Memory B cell (primary cell): Measurements from ENCODE around the gene KRT34.

Experiments used
- ATAC-seq: fragments of 150-1000 bp; cut with Tn5 transposase; 2 replicates; pipeline ENCODE4 v1.10.0; 2021; ENCODE audit warnings: low read depth, mild to moderate bottlenecking, moderate library complexity
- DNase-seq, 2 donors: peaks; one replicate each; pipeline ENCODE4 v3.0.0; 2022; ENCODE audit warnings: low spot score in 2 of 2
- H3K27ac Mint-ChIP-seq: one replicate; pipeline ENCODE4 v1.8.0; 2022; ENCODE audit warnings: mild to moderate bottlenecking, moderate library complexity, mixed read lengths
- H3K27me3 Mint-ChIP-seq: one replicate; pipeline ENCODE4 v1.8.0; 2022; ENCODE audit warnings: mixed read lengths
- H3K36me3 Mint-ChIP-seq: one replicate; pipeline ENCODE4 v1.8.0; 2022; ENCODE audit warnings: mild to moderate bottlenecking, mixed read lengths
- H3K4me1 Mint-ChIP-seq: one replicate; pipeline ENCODE4 v1.8.0; 2022; ENCODE audit warnings: mixed read lengths
- H3K4me3 Mint-ChIP-seq: one replicate; pipeline ENCODE4 v1.8.0; 2022; ENCODE audit warnings: mild to moderate bottlenecking, moderate library complexity, mixed read lengths
- H3K9me3 Mint-ChIP-seq: one replicate; pipeline ENCODE4 v1.8.0; 2022; ENCODE audit warnings: mixed read lengths

Gene KRT34

DNA sequence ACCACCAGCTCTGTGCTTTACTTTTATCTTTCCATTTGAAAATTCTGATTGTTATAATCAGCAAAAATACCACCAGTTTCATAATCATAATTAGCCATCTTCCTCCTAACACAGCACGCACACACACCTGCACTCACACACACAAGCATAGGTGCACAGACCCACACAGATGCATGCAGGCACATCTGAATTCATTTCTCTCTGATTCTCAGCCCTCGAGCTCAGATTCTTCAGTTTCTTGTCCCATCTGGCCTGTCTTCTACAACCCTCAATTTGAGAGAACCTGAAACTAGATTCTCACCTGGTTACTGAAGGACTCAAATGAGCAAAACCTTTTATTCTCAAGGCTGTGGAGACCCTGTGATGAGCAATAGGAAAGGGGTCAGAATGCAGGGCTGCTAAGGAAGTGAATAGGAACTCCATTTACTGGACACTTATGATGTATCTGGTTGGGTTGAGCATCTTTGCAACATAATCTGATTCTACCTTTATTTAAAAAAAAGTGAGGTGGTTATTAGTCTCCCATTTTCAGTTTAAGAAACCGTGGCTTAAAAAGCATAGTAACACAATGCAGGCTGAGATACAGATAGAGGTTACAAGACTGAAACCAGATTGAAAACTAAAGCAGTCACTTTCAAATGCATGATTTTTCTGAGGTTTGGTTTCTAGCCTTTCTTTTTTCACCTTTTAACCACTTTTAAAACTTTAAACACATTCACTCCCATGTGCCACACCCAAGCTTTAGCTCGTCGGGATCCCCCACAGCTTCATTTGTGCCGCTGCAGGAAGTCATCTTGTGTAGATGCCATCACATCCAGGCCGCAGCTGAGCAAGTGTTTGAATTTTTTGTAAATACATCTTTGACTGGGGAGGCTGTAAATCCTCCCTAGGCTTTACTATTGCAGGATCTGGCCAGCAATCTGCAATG is 40.9 kb downstream of the KRT34 start:
- ATAC-seq (no peak), DNase-seq (no peak)
- H3K4me3 Mint-ChIP-seq, result no peak overlapping the region
- H3K9me3 Mint-ChIP-seq, result peaks cover 9% of the 10 kb centered on the region
- H3K36me3 Mint-ChIP-seq, result peaks cover 5% of the 10 kb centered on the region
- H3K4me1 Mint-ChIP-seq, result peaks cover 16% of the 10 kb centered on the region
- no peak overlapping the region for H3K27ac Mint-ChIP-seq
- H3K27me3 Mint-ChIP-seq, result peaks cover 2% of the 10 kb centered on the region

DNA sequence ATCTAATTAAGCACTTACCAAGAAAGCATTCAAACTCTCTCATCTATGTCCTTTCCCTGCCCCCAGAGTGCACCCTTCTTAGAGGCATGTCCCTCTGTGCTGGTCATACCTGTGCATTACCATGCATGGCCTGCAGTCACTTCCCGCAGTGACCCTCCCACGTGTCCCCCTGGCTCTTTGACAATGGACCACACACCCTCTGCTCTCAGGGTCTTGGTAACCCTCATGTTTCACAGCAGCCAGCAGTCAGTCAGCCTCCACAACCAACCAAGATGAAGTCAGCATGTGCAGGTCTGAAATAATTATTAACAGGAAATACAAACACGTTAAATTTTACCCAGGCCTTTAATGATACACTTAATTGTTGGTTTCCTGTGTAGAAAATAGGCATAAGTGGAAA is 41.6 kb downstream of the KRT34 start:
- peaks cover 9% of the 10 kb centered on the region for H3K9me3 Mint-ChIP-seq
- H3K36me3 Mint-ChIP-seq, result peaks cover 5% of the 10 kb centered on the region
- ATAC-seq (no peak), DNase-seq (no peak)
- H3K27me3 Mint-ChIP-seq, result peaks cover 2% of the 10 kb centered on the region
- peaks cover 16% of the 10 kb centered on the region for H3K4me1 Mint-ChIP-seq
- peak overlapping the region; percentile 0 for H3K27ac Mint-ChIP-seq
- no peak overlapping the region for H3K4me3 Mint-ChIP-seq

GRCh38 chr17:41339571-41340172 is 42.4 kb downstream of the KRT34 start:
- Mint-ChIP-seq H3K27me3 (peaks cover 5% of the 10 kb centered on the region), H3K36me3 (peaks cover 5% of the 10 kb centered on the region), H3K4me3 (no peak overlapping the region), H3K27ac (peak overlapping the region; percentile 62), H3K4me1 (peaks cover 18% of the 10 kb centered on the region), H3K9me3 (peaks cover 9% of the 10 kb centered on the region)
- no peak for ATAC-seq
- DNase-seq, result no peak

GRCh38 chr17:41338961-41339485 is 43.1 kb downstream of the KRT34 start:
- Mint-ChIP-seq H3K36me3 (peaks cover 5% of the 10 kb centered on the region), H3K27me3 (peaks cover 6% of the 10 kb centered on the region), H3K27ac (peak overlapping the region; percentile 62), H3K4me1 (peaks cover 18% of the 10 kb centered on the region), H3K4me3 (no peak overlapping the region), H3K9me3 (peaks cover 9% of the 10 kb centered on the region)
- no peak for DNase-seq
- ATAC-seq, result peak; percentile 76

DNA sequence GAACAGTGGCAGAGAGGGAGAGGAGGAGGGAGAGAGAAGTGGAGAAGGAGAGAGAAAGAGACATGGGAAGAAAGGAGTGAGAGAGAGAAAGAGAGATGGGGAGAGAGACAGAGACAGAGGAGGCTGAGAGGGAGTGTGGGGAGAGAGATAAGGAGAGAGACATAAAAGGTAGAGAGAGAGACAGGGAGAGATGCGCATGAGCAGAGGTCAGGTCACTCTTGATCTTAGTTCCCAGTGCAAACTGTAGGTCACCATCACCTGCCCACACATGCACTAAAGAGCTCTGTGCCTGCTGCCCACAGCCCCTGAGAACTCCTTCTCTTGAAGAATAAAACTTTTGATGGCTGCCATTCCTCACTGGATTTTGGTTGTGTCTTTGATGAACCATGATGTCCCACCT is 46.4 kb downstream of the KRT34 start:
- Mint-ChIP-seq H3K27me3 (peaks cover 9% of the 10 kb centered on the region), H3K9me3 (no peaks in the 10 kb centered on the region), H3K36me3 (no peaks in the 10 kb centered on the region), H3K27ac (peak overlapping the region; percentile 6), H3K4me1 (peaks cover 18% of the 10 kb centered on the region), H3K4me3 (no peak overlapping the region)
- DNase-seq, result no peak
- ATAC-seq, result no peak

DNA sequence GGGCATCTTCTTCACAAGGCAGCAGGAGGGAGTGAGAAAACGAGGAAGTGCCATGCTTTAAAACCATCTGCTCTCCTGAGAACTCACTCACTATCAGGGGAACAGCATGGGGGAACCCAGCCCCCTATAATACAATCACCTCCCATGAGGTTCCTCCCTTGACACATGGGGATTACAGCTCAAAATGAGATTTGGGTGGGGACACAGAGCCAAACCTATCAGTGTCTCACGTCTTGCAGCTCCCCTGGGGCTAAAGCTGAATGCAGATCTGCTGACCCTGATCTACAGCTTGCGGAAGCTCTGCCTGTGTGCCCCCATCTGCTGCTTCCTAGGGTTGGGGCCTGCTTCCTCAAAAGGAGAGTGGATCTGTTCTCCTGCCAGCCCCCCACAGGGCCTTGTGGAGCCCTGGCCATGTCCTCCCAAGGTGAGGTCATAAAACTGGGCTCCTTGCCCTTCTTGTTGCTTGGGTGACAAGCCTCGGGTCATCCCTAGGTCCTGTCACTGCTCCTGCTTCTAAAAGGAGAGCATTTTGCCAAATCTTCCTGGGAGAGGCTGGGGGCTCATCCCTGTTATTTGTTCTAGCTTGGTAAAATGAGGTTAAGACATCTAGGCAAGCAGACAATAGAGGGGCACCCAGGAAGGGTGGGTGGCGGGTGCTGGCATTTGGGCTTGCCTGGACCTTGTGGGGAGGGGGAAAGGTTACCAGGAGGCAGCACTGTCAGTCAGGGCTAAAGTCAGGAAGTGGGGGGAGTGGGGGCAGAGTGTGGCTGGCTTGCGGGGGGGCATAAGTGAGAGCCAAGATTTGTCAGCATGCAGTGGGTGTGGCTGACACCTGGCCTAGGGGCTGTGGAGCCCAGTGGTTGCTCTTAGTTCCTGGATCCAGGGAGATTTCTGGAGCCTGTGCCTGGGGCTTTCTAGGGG is 47.5 kb downstream of the KRT34 start:
- ATAC-seq (peak; percentile 31), DNase-seq (no peak)
- H3K27me3 Mint-ChIP-seq, result peaks cover 9% of the 10 kb centered on the region
- H3K27ac Mint-ChIP-seq, result no peak overlapping the region
- no peaks in the 10 kb centered on the region for H3K36me3 Mint-ChIP-seq
- no peaks in the 10 kb centered on the region for H3K9me3 Mint-ChIP-seq
- H3K4me3 Mint-ChIP-seq, result no peak overlapping the region
- H3K4me1 Mint-ChIP-seq, result peaks cover 9% of the 10 kb centered on the region

DNA sequence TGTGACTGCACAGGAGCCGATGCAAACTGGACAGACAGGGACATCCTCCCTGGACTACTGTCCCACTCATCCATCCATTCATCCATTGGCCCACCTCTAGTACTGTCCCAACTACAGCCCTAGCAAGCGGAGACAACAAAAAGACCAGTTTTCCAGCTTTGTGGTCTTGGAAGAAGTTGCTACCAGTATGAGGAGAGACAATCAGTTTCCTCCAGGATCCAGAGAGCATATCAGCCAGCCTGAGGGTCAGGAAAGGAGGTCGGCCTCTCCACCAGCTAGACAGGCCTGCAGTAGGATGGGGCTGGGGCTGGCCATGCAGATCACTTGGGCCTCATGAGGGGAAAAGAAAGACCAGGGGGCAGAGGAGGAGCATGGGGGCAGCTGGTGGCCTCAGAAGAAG is 48.3 kb downstream of the KRT34 start:
- no peaks in the 10 kb centered on the region for H3K9me3 Mint-ChIP-seq
- ATAC-seq, result no peak
- peaks cover 5% of the 10 kb centered on the region for H3K4me1 Mint-ChIP-seq
- DNase-seq, result no peak
- H3K27me3 Mint-ChIP-seq, result peaks cover 9% of the 10 kb centered on the region
- no peak overlapping the region for H3K27ac Mint-ChIP-seq
- H3K36me3 Mint-ChIP-seq, result no peaks in the 10 kb centered on the region
- no peak overlapping the region for H3K4me3 Mint-ChIP-seq

DNA sequence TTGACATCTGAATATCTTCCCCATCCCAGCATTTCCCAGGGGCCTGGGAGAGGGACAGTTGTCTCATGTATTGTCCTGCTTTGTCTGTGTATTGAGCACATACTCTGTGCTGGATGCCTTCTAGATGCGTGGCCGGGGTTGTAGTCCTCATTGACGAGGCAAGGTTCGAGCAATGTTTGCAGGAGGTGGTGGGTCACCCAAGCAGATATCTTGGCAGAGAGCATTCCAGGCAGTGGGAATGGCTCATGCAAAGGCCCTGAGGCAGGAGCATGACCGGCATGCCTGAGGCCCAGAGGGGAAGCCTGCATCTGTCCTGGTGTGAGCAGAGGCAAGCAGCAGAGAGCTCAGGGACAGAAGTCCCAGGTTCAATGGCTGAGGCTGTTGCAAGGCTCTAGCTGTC is 49.0 kb downstream of the KRT34 start:
- peaks cover 5% of the 10 kb centered on the region for H3K4me1 Mint-ChIP-seq
- peaks cover 9% of the 10 kb centered on the region for H3K27me3 Mint-ChIP-seq
- DNase-seq, result no peak
- ATAC-seq, result no peak
- H3K4me3 Mint-ChIP-seq, result no peak overlapping the region
- no peak overlapping the region for H3K27ac Mint-ChIP-seq
- H3K9me3 Mint-ChIP-seq, result no peaks in the 10 kb centered on the region
- no peaks in the 10 kb centered on the region for H3K36me3 Mint-ChIP-seq

GRCh38 chr17:41332239-41332638 is 49.9 kb downstream of the KRT34 start:
- Mint-ChIP-seq H3K27ac (no peak overlapping the region), H3K27me3 (peaks cover 9% of the 10 kb centered on the region), H3K36me3 (no peaks in the 10 kb centered on the region), H3K4me3 (no peak overlapping the region), H3K4me1 (peaks cover 5% of the 10 kb centered on the region), H3K9me3 (no peaks in the 10 kb centered on the region)
- no peak for ATAC-seq
- no peak for DNase-seq

DNA sequence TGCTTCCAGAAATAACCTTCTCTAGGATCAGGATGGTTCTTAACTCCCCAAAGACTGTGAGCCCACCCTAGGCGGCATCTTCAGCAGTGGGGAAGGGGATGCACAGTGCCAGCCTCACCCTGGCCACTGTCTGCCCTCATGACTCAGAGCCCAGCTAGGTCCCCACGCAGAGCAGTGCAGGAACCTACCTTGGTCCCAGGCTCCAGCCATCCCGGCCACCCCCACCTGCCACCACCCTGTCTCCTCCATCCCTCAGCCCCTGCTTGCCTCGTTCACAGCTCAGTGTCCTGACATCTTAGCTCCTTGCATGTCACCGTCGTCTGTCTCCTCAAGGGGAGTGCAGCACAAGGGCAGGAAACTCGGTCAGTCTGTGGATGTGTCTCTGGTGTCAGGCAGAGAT is 50.5 kb downstream of the KRT34 start:
- Mint-ChIP-seq H3K9me3 (no peaks in the 10 kb centered on the region), H3K27me3 (peaks cover 9% of the 10 kb centered on the region), H3K4me1 (peaks cover 5% of the 10 kb centered on the region), H3K27ac (no peak overlapping the region), H3K4me3 (no peak overlapping the region), H3K36me3 (no peaks in the 10 kb centered on the region)
- ATAC-seq, result no peak
- no peak for DNase-seq

DNA sequence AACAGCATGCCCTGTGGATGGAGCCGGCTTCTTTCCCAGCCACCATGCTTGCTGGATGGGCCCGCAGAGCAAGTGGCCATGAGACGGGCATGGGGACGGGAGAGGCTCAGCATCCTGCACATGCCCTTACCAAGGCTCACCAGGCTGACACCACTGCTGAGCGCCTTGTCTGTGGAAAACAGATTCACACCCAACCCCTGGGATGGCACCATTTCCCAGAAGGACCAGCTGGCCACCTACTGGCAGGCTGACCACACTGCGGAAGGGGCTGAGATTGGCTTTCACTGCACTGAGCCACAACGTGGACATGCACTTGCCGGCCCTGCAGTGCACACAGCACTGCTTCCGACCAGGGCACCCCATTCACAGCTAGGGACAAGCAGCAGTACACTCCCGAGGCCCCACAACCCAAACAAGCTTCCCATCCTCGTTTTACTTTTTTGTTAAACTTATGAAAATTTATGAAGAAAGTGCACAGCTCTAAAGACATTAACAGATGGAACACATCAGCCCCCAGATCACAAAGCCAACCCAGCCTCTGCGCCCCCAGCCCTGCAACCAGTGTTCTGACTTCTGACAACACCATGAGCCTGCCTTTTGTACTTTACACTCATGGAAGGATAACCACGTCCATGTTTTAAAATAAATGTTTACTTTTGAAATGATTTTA is 52.7 kb downstream of the KRT34 start:
- ATAC-seq, result no peak
- Mint-ChIP-seq H3K9me3 (no peaks in the 10 kb centered on the region), H3K36me3 (no peaks in the 10 kb centered on the region), H3K27ac (no peak overlapping the region), H3K4me3 (no peak overlapping the region), H3K4me1 (peaks cover 2% of the 10 kb centered on the region), H3K27me3 (peaks cover 7% of the 10 kb centered on the region)
- no peak for DNase-seq

GRCh38 chr17:41328207-41328606 is 53.9 kb downstream of the KRT34 start:
- H3K4me1 Mint-ChIP-seq, result no peaks in the 10 kb centered on the region
- no peaks in the 10 kb centered on the region for H3K9me3 Mint-ChIP-seq
- no peak overlapping the region for H3K27ac Mint-ChIP-seq
- H3K27me3 Mint-ChIP-seq, result peaks cover 5% of the 10 kb centered on the region
- DNase-seq (no peak), ATAC-seq (no peak)
- H3K36me3 Mint-ChIP-seq, result no peaks in the 10 kb centered on the region
- no peak overlapping the region for H3K4me3 Mint-ChIP-seq
